Keratinocyte (primary cell): ENCODE data around the gene CFAP77. TPM values are rescaled to one million over a fixed set of nuclear protein-coding genes. Genes with fewer than 3 reads are reported as not detected.

Experiments
- DNase-seq: peaks from one replicate; pipeline ENCODE4 v3.0.0-alpha.2; 2011; ENCODE audit warnings: low read depth, missing footprints, low spot score
- FAIRE-seq: peaks from 2 replicates; lab custom pipeline; 2011; peaks lifted over from hg19 to GRCh38; lab: Jason Lieb, UNC
- H2AFZ ChIP-seq: 2 replicates; pipeline ENCODE4 v1.6.0; 2012; ENCODE audit warnings: low read length, control low read depth, inconsistent platforms; ENCODE audit not compliant: control insufficient read depth
- H3K27ac ChIP-seq: 2 replicates; pipeline ENCODE4 v1.5.1; 2011; ENCODE audit warnings: low read length; ENCODE audit not compliant: control insufficient read depth, insufficient read depth
- H3K27me3 ChIP-seq: 3 replicates; pipeline ENCODE4 v1.6.0; 2011; ENCODE audit warnings: low read length; ENCODE audit not compliant: control insufficient read depth, insufficient read depth; ENCODE audit errors: extremely low read depth
- H3K36me3 ChIP-seq, 2 experiments: 2 replicates in 1 of 2; 3 replicates in 1 of 2; pipeline ENCODE4 v1.5.1; 2011; ENCODE audit warnings: low read length in 2 of 2, mild to moderate bottlenecking in 1 of 2; ENCODE audit not compliant: control insufficient read depth in 2 of 2, insufficient read depth in 2 of 2; ENCODE audit errors: extremely low read depth in 1 of 2
- H3K4me1 ChIP-seq: 3 replicates; pipeline ENCODE4 v1.5.1; 2011; ENCODE audit warnings: low read length; ENCODE audit not compliant: control insufficient read depth, insufficient read depth; ENCODE audit errors: extremely low read depth
- H3K4me2 ChIP-seq: 3 replicates; pipeline ENCODE4 v1.6.0; 2011; ENCODE audit warnings: low read depth, low read length; ENCODE audit not compliant: control insufficient read depth, insufficient read depth; ENCODE audit errors: extremely low read depth
- H3K4me3 ChIP-seq, 3 experiments: fragments of 200-600 bp in 1 of 3; sonication (generic) in 1 of 3; 2 replicates in 2 of 3; 3 replicates in 1 of 3; pipeline ENCODE4 v1.5.1; 2011 to 2016; ENCODE audit warnings: low read length in 3 of 3, mild to moderate bottlenecking in 3 of 3, control low read depth in 2 of 3, inconsistent platforms in 1 of 3, low read depth in 1 of 3, mixed read lengths in 1 of 3, mixed run types in 1 of 3, moderate library complexity in 1 of 3; ENCODE audit not compliant: control insufficient read depth in 2 of 3, insufficient read depth in 2 of 3; ENCODE audit errors: extremely low read depth in 1 of 3
- H3K79me2 ChIP-seq: 2 replicates; pipeline ENCODE4 v1.6.0; 2012; ENCODE audit warnings: low read length; ENCODE audit not compliant: control insufficient read depth, insufficient read depth
- H3K9ac ChIP-seq: 3 replicates; pipeline ENCODE4 v1.6.0; 2011; ENCODE audit warnings: low read length; ENCODE audit not compliant: control insufficient read depth, insufficient read depth; ENCODE audit errors: extremely low read depth
- H3K9me1 ChIP-seq: 3 replicates; pipeline ENCODE4 v1.6.0; 2011; ENCODE audit warnings: low read length; ENCODE audit not compliant: control insufficient read depth, insufficient read depth; ENCODE audit errors: extremely low read depth
- H3K9me3 ChIP-seq: 2 replicates; pipeline ENCODE4 v1.5.1; 2012; ENCODE audit warnings: low read depth, low read length; ENCODE audit not compliant: control insufficient read depth
- H4K20me1 ChIP-seq: 3 replicates; pipeline ENCODE4 v1.6.0; 2011; ENCODE audit warnings: low read length; ENCODE audit not compliant: control insufficient read depth, insufficient read depth; ENCODE audit errors: extremely low read depth
- CTCF ChIP-seq, 3 experiments: IDR thresholded peaks in 1 of 3; conservative IDR thresholded peaks in 1 of 3; optimal IDR thresholded peaks in 1 of 3; 2 replicates in 2 of 3; 3 replicates in 1 of 3; pipeline versions ENCODE3 to v1.5.1; 2011; ENCODE audit warnings: low read length in 3 of 3, mild to moderate bottlenecking in 3 of 3, moderate library complexity in 2 of 3, control low read depth in 1 of 3, inconsistent platforms in 1 of 3; ENCODE audit not compliant: insufficient read depth in 2 of 3; ENCODE audit errors: extremely low read depth in 1 of 3
- EZH2 ChIP-seq: IDR thresholded peaks from one replicate; pipeline ENCODE4 v1.6.1; 2012; ENCODE audit warnings: inconsistent platforms, mild to moderate bottlenecking, low read length, moderate library complexity
- dilution Hi-C: fragments of 300-500 bp; cut with MboI; formaldehyde crosslinking; loops from one replicate; pipeline ENCODE4 v1.7.0; 2020; ENCODE audit warnings: low sequenced_read_pairs; ENCODE audit not compliant: extremely low pct_ligation_motif_present
- polyA plus RNA-seq, 5 experiments: library from polyadenylated mRNA; depleted of rRNA in 3 of 5; stranded (reverse) in 3 of 5; stranded (forward) in 1 of 5; unstranded in 1 of 5; fragments of >200 nt; gene quantifications; 1 replicate in 1 of 5; 2 replicates in 3 of 5; 3 replicates in 1 of 5; pipeline versions ENCODE4 v1.2.1 to v1.2.3, GENCODE V29; 2011 to 2012; ENCODE audit warnings: missing spikeins in 2 of 5, low read depth in 1 of 5, low replicate concordance in 1 of 5

Gene CFAP77
- polyA plus RNA-seq, 1 donor (not counting 4 experiments of a cell fraction or from before 2014, with no cell fraction given) = not detected

GRCh38 chr9:132615774-132616173 lies 205.8 kb downstream of the CFAP77 start:
- no peaks in the 10 kb centered on the region for H4K20me1 ChIP-seq
- no peak overlapping the region for H3K4me2 ChIP-seq
- H3K79me2 ChIP-seq = no peaks in the 10 kb centered on the region
- DNase-seq = no peak
- H3K27me3 ChIP-seq = no peaks in the 10 kb centered on the region
- no peak overlapping the region for H3K27ac ChIP-seq
- no peak overlapping the region for H2AFZ ChIP-seq
- H3K9ac ChIP-seq = no peak overlapping the region
- no peak overlapping the region for H3K4me3 ChIP-seq
- no peaks in the 10 kb centered on the region for H3K4me1 ChIP-seq
- H3K9me3 ChIP-seq = no peaks in the 10 kb centered on the region
- no peak for FAIRE-seq
- peaks cover 39 to 42% of the 10 kb centered on the region in 2 experiments for H3K36me3 ChIP-seq
- no peak for TF ChIP-seq EZH2
- TF ChIP-seq CTCF (optimal IDR thresholded peaks at IDR 0.05 in 1 of 3, IDR thresholded peaks at IDR 0.05 in 1 of 3, conservative IDR thresholded peaks at IDR 0.05 in 1 of 3; ENCODE audit: extremely low read depth in 1 of 3, insufficient read depth in 2 of 3, low read length in 3 of 3) = no peak
- no peaks in the 10 kb centered on the region for H3K9me1 ChIP-seq
- dilution Hi-C loops = no loop called here

GRCh38 chr9:132616725-132617124 lies 206.7 kb downstream of the CFAP77 start:
- Histone ChIP-seq H4K20me1 (no peaks in the 10 kb centered on the region), H3K9ac (no peak overlapping the region), H3K27me3 (no peaks in the 10 kb centered on the region), H3K9me1 (no peaks in the 10 kb centered on the region), H3K27ac (no peak overlapping the region), H3K4me3 (no peak overlapping the region), H3K36me3 (peaks cover 31 to 38% of the 10 kb centered on the region in 2 experiments), H3K4me2 (no peak overlapping the region), H3K9me3 (no peaks in the 10 kb centered on the region), H3K4me1 (no peaks in the 10 kb centered on the region), H2AFZ (no peak overlapping the region), H3K79me2 (no peaks in the 10 kb centered on the region)
- DNase-seq (no peak), FAIRE-seq (no peak)
- dilution Hi-C loops = no loop called here
- TF ChIP-seq CTCF (optimal IDR thresholded peaks at IDR 0.05 in 1 of 3, IDR thresholded peaks at IDR 0.05 in 1 of 3, conservative IDR thresholded peaks at IDR 0.05 in 1 of 3; ENCODE audit: extremely low read depth in 1 of 3, insufficient read depth in 2 of 3, low read length in 3 of 3) = no peak
- no peak for TF ChIP-seq EZH2
